C4-2B (cell line): ENCODE data around the gene GPX8.

ENCODE experiments used
- ZFX ChIP-seq: fragments of 450-650 bp; IDR thresholded peaks from 2 replicates; pipeline ENCODE4 v1.6.1; 2017
- TF ChIP-seq, protein P1 (sequence below): fragments of 450-650 bp; conservative IDR thresholded peaks from 2 replicates; pipeline ENCODE4 v1.5.1; 2017; ENCODE audit warnings: mild to moderate bottlenecking

- no peak for TF ChIP-seq ZFX
- TF ChIP-seq, protein P1, sequence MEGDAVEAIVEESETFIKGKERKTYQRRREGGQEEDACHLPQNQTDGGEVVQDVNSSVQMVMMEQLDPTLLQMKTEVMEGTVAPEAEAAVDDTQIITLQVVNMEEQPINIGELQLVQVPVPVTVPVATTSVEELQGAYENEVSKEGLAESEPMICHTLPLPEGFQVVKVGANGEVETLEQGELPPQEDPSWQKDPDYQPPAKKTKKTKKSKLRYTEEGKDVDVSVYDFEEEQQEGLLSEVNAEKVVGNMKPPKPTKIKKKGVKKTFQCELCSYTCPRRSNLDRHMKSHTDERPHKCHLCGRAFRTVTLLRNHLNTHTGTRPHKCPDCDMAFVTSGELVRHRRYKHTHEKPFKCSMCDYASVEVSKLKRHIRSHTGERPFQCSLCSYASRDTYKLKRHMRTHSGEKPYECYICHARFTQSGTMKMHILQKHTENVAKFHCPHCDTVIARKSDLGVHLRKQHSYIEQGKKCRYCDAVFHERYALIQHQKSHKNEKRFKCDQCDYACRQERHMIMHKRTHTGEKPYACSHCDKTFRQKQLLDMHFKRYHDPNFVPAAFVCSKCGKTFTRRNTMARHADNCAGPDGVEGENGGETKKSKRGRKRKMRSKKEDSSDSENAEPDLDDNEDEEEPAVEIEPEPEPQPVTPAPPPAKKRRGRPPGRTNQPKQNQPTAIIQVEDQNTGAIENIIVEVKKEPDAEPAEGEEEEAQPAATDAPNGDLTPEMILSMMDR, result no peak
These were observed 680 bp downstream of the GPX8 start for GRCh38 chr5:55160493-55161209.
